ENCODE data around the gene FBXO44.

DNA sequence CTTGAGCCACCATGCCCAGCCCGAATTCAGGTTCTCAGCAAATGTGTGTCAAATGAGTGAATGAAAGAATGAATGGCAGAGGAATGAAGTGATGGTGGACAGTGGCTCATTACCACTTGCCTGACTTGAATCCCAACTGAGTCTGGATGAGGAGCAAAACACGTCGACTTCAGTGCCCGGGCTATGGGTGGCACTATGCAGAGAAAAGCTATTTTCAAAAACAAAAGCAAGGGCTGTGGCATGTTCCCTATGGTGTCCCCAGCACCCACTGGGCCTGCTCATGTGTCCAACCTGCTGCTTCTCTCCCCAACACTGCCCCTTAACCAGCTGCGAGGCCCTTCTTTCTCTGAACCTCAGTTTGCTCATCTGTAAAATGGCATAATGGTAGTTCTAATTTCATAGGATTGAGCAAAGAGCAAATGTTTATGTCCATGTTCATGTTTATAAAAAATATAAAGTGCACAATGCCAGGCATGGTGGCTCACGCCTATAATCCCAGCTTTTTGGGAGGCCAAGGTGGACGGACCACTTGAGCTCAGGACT, 30.6 kb downstream of the FBXO44 start:
- TF ChIP-seq, protein P1, sequence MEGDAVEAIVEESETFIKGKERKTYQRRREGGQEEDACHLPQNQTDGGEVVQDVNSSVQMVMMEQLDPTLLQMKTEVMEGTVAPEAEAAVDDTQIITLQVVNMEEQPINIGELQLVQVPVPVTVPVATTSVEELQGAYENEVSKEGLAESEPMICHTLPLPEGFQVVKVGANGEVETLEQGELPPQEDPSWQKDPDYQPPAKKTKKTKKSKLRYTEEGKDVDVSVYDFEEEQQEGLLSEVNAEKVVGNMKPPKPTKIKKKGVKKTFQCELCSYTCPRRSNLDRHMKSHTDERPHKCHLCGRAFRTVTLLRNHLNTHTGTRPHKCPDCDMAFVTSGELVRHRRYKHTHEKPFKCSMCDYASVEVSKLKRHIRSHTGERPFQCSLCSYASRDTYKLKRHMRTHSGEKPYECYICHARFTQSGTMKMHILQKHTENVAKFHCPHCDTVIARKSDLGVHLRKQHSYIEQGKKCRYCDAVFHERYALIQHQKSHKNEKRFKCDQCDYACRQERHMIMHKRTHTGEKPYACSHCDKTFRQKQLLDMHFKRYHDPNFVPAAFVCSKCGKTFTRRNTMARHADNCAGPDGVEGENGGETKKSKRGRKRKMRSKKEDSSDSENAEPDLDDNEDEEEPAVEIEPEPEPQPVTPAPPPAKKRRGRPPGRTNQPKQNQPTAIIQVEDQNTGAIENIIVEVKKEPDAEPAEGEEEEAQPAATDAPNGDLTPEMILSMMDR (IDR thresholded peaks at IDR 0.05; ENCODE audit: low read depth, low read length): no peak
- TF ChIP-seq EZH2phosphoT487 (IDR thresholded peaks at IDR 0.05; ENCODE audit: low read depth): no peak
